ENCODE data around the gene JMJD7.
A peak's percentile ranks its signal among the peaks of the same experiment; 100 is the strongest.

The JMJD7 gene

DNA sequence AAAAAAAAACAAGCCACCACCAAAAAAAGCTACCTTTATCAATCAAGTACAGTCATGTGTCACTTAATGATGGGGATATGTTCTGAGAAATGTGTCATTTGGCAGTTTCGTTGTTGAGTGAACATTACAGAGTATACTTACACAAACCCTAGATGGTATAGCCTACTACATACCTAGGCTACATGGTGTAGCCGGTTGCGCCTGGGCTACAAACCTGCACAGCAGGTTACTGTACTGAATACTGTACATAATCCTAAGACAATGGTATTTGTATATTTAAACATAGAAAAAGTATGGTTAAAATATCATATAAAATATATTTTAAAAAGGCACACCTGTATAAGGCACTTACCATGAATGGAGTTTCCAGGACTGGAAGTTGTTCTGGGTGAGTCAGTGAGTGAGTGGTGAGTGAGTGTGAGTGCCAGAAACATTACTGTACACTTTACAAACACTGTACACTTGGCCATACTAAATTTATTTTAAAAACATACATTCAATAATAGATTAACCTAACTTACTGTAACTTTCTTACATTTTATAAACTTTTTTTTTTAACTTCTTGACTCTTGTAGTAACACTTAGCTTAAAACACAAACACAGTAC, 25.9 kb upstream of the JMJD7 start:
- DNase-seq: no peak

- DNase-seq: no peak
Measured at GRCh38 chr15:41804361-41804760, 23.5 kb upstream of the JMJD7 start.

DNA sequence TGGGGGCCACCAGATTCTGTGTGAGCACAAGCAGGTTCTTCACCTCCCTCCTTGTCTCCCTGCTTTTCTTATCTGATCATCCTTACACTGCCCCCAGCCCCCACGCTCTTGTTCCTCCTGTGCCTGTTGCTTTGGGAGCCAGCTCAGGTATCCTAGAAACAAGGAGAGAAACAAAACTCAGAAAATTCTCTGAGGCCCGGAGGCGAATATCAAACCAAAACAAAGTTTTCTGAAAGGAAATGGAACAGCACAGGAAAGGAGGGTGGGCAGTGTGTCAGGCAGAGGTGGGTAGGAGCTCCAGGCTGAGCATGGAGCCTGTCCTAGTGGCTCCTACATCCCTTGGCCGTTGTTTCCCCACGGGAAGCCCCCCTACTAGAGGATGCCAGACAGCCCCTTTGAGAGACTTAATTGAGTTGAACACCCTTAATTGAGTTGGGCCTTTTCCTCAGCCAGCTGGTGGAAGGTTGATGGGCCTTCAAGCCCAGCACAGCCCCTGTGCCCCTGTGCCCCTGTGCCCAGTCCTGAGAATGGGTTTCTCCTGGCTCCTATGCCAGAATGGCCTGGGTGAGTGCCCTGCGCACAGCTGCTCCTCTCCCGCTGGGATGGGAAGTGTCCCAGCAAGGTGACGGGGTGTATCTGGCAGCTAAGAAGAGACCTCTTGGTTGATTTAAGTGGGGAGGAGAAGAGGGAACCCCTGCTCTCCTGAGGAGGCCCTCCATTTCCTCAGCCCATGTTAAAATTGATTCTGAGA, 22.8 kb upstream of the JMJD7 start:
- DNase-seq: no peak

- no peak for DNase-seq
Measured at GRCh38 chr15:41805711-41806110, 22.2 kb upstream of the JMJD7 start.

- DNase-seq: no peak
Measured at GRCh38 chr15:41806291-41807181, 21.4 kb upstream of the JMJD7 start.

DNA sequence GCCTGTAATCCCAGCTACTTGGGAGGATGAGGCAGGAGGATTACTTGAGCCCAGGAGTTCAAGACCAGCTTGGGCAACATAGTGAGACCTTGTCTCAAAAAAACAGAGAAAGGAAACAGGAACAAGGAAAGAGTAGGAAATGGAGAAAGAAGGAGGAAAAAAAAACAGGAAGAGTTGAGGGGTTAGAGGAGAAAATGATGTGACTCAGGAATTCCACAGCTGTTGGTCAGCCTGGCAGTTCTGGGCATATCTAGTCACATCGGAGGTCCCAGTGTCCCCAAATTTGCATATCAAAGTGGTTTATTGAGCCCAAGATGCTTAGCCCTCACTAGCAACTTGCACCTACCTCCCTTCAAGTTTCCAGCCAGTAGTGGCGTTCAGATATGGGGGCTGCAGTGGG, 18.8 kb upstream of the JMJD7 start:
- no peak for DNase-seq

GRCh38 chr15:41809526-41810220, 18.2 kb upstream of the JMJD7 start:
- DNase-seq: peak in 1 of 2 experiments; percentile 5

DNA sequence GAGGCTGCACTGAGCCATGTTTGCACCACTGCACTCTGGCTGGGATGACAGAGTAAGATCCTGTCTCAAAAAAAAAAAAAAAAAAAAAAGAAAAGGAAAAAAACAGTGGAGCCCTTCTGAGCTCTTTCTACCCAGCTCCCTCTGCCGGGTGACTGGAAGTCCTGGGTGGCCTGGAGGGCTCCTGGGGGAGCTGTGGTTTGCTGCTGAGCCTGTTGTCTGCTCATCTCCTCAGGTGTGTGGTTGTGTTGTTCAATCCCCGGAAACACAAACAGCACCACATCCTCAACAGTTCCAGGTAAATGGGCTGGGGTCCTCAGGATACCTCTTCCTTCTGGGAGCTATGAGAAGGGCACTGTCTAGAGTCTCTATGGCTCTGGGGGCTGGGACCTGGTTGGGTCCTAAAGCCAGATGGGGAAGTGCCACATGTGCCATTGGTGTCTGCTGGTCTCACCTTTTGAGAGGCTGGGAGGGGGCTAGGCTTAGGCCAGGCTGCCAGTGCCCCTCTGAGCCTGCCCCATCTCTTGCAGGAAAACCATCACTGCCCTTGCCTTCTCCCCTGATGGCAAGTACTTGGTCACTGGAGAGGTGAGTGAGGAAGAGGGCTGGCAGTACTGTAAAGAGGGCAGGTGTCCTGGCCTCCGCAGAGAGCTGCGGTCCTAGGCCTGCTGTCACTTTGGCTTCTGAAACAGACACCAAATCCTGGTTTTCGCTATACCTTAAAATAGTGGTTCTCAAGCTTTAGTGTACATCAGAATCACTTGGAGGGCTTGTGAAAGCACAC, 17.1 kb upstream of the JMJD7 start:
- no peak for DNase-seq

DNA sequence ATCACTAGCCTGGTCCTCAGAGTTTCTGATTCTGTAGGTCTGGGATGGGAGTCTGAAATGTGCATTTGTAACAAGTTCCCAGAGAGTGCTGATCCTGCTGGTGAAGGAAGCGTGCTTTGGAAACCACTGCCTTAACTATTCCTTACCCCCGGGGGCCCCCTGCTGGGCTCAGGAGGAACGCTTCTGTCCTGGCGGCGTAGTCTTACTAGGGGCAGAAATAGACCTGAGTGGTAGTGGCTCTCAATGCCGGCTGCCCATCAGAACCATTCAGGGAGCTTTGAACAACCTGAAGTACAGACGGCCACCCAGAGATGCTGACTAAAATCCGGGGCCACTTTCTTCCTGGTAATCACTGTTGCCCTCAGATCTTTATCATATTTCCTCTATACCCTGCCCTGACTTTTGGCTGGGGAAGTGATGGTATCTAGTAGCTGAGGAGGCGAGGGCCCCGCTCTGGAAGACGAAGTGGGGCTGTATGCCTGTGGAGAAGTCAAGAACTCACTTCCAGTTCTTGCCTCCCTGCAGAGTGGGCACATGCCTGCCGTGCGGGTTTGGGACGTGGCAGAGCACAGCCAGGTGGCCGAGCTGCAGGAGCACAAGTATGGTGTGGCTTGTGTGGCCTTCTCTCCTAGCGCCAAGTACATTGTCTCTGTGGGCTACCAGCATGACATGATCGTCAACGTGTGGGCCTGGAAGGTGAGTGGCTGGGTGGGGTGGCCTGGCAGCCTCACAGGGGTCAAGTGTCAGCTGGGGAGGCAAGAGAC, 16.3 kb upstream of the JMJD7 start:
- DNase-seq: peak; percentile 15 to 67

GRCh38 chr15:41812820-41813375, 15.0 kb upstream of the JMJD7 start:
- DNase-seq: no peak

GRCh38 chr15:41813426-41813825, 14.5 kb upstream of the JMJD7 start:
- DNase-seq: no peak

GRCh38 chr15:41814534-41814933, 13.4 kb upstream of the JMJD7 start:
- DNase-seq: no peak

DNA sequence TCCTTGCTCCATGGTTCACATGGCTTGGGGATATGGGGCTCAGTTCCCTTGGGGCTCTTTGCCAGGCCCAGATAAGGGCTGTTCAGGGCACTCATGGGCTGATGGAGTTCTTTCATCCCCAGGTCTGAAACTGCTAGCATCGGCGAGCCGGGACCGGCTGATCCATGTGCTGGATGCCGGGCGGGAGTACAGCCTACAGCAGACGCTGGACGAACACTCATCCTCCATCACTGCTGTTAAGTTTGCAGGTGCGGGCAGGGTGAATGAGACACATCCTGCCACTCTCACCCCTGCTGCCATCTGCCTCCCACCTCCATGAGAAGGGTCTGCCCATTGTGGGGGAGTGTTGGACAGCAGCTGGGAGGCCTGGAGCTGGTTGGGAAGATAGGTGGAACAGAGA, 11.1 kb upstream of the JMJD7 start:
- DNase-seq: no peak

- no peak for DNase-seq
Measured at GRCh38 chr15:41817327-41817726, 10.6 kb upstream of the JMJD7 start.

DNA sequence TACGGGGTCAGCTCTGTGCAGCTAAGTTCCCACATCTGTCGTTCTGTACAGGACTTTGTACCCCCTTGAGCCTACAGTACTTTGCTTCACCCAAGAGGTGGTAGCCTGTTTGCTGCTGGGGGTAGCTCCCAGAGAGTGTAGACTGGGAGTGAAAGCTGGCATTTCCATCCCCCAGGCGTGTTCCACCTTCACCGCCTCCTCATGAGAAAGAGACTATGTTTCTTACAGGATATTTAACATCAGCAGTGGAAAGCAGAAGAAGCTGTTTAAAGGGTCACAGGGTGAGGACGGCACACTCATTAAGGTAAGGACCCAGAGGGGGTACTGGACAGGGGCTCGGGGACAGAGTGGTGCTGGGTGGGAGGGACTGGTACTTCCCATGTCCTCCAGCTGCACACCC, 10.1 kb upstream of the JMJD7 start:
- no peak for DNase-seq

DNA sequence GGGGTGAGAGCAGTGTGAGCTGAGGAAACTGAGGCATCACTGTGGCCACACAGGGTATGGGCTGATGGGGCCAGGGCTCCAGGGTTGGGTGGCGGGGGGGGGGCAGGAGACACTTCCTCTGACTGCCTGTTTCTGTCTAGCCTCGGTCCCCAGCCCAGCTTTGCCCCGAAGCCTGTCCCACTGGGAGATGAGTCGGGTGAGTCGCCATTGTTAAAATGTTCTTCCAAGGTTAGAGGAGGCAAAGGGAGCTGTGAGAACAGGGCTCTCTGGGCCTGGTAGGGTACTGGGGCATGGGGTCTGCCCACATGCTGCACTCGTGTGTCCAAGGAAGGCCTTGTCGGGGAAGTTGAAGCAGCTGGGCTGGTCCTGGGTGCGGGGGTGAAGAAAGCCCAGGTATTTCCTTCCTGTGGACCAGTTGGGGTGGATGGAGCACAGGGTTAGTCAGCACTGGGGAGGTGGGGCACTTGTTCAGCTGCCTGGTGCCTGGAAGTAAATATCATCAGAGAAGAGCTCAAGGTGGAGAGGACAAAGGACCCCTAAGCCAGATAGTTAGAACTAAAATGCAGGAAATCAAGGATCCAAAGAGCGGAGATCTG, 8.3 kb upstream of the JMJD7 start:
- no peak for DNase-seq

DNA sequence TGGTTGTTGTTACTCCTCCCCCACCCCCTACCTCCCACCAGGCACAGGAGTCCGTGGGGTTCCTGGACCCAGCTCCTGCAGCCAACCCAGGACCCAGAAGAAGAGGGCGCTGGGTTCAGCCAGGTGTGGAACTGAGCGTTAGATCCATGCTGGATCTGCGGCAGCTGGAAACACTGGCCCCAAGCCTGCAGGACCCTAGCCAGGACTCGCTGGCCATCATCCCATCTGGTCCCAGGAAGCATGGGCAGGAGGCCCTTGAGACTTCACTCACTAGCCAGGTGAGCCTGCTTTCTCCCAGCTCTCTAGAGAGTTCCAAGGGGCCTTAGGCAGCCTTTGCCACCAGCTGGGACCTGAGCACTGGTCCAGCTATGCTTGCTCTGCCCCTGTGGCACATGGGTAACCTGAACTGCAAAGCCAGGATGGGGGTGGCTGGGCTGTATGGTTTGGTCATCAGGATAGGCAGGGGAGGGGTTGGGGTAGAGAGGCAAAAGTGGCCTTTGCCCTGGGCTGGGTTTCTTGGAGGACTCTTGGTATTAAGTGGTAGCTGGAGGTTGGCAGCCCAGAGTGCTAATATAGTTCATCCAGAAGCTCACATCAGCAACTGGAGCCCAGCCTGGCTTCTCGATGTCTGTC, 7.0 kb upstream of the JMJD7 start:
- no peak for DNase-seq

GRCh38 chr15:41821831-41822230, 6.1 kb upstream of the JMJD7 start:
- DNase-seq: no peak

- DNase-seq: no peak
Measured at GRCh38 chr15:41822471-41822870, 5.4 kb upstream of the JMJD7 start.

DNA sequence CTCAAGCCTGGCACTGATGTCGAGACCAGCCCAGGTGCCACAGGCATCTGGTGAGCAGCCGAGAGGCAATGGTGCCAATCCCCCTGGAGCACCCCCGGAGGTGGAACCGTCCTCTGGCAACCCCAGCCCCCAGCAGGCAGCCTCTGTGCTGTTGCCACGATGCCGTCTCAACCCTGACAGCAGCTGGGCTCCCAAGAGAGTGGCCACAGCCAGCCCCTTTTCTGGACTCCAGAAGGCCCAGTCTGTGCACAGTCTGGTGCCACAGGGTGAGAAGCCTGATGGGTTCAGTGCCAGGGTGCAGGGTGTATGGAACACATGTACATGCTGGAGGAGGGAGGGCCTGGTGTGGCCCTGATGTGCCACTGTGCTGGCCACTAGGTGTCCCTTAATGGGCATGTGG, 4.9 kb upstream of the JMJD7 start:
- DNase-seq: no peak
